ENCODE measurements around the gene C5AR1.

The C5AR1 gene

GRCh38 chr19:47356900-47357299 lies 47.2 kb downstream of the C5AR1 start:
- Histone ChIP-seq H3K27ac (replicated peaks) (no peak overlapping the region), H3K27me3 (ENCODE audit: insufficient read depth, poor library complexity, severe bottlenecking) (no peaks in the 10 kb centered on the region), H3K4me3 (replicated peaks; ENCODE audit: insufficient read depth, low read length) (no peak overlapping the region)
- DNase-seq (ENCODE audit: low read depth in 1 of 2, low spot score in 1 of 2) = no peak
- TF ChIP-seq, protein P1, sequence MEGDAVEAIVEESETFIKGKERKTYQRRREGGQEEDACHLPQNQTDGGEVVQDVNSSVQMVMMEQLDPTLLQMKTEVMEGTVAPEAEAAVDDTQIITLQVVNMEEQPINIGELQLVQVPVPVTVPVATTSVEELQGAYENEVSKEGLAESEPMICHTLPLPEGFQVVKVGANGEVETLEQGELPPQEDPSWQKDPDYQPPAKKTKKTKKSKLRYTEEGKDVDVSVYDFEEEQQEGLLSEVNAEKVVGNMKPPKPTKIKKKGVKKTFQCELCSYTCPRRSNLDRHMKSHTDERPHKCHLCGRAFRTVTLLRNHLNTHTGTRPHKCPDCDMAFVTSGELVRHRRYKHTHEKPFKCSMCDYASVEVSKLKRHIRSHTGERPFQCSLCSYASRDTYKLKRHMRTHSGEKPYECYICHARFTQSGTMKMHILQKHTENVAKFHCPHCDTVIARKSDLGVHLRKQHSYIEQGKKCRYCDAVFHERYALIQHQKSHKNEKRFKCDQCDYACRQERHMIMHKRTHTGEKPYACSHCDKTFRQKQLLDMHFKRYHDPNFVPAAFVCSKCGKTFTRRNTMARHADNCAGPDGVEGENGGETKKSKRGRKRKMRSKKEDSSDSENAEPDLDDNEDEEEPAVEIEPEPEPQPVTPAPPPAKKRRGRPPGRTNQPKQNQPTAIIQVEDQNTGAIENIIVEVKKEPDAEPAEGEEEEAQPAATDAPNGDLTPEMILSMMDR (IDR thresholded peaks at IDR 0.05; ENCODE audit: insufficient read depth, low read length) = no peak
- no peak for TF ChIP-seq POLR2AphosphoS5 (IDR thresholded peaks at IDR 0.05; ENCODE audit: low read depth)
- no peak for TF ChIP-seq GABPA (IDR thresholded peaks at IDR 0.05; ENCODE audit: low read depth)

GRCh38 chr19:47357788-47358680 lies 48.4 kb downstream of the C5AR1 start:
- no peaks in the 10 kb centered on the region for H3K27me3 ChIP-seq (ENCODE audit: insufficient read depth, poor library complexity, severe bottlenecking)
- no peak overlapping the region for H3K27ac ChIP-seq (replicated peaks)
- no peak for DNase-seq (ENCODE audit: low read depth in 1 of 2, low spot score in 1 of 2)
- TF ChIP-seq POLR2AphosphoS5 (IDR thresholded peaks at IDR 0.05; ENCODE audit: low read depth) (no peak), SPI1 (IDR thresholded peaks at IDR 0.05; ENCODE audit: borderline replicate concordance, low read depth) (no peak)
- TF ChIP-seq, protein P1 (IDR thresholded peaks at IDR 0.05; ENCODE audit: insufficient read depth, low read length) = no peak
- H3K4me3 ChIP-seq (replicated peaks; ENCODE audit: insufficient read depth, low read length) = no peak overlapping the region

- no peak overlapping the region for H3K27ac ChIP-seq (replicated peaks)
- H3K27me3 ChIP-seq (ENCODE audit: insufficient read depth, poor library complexity, severe bottlenecking) = no peaks in the 10 kb centered on the region
- H3K4me3 ChIP-seq (replicated peaks; ENCODE audit: insufficient read depth, low read length) = no peak overlapping the region
- no peak for TF ChIP-seq SPI1 (IDR thresholded peaks at IDR 0.05; ENCODE audit: borderline replicate concordance, low read depth)
- TF ChIP-seq REST (IDR thresholded peaks at IDR 0.05; ENCODE audit: insufficient replicate concordance, low read depth) = no peak
- no peak for TF ChIP-seq GABPA (IDR thresholded peaks at IDR 0.05; ENCODE audit: low read depth)
- TF ChIP-seq POLR2AphosphoS5 (IDR thresholded peaks at IDR 0.05; ENCODE audit: low read depth) = no peak
- TF ChIP-seq, protein P1 (IDR thresholded peaks at IDR 0.05; ENCODE audit: insufficient read depth, low read length) = no peak
- no peak for DNase-seq (ENCODE audit: low read depth in 1 of 2, low spot score in 1 of 2)
These were observed 49.3 kb downstream of the C5AR1 start for GRCh38 chr19:47358936-47359335.

- H3K4me3 ChIP-seq (replicated peaks; ENCODE audit: insufficient read depth, low read length) = no peak overlapping the region
- H3K27ac ChIP-seq (replicated peaks) = no peak overlapping the region
- H3K27me3 ChIP-seq (ENCODE audit: insufficient read depth, poor library complexity, severe bottlenecking) = no peaks in the 10 kb centered on the region
- TF ChIP-seq REST (IDR thresholded peaks at IDR 0.05; ENCODE audit: insufficient replicate concordance, low read depth) (no peak), GABPA (IDR thresholded peaks at IDR 0.05; ENCODE audit: low read depth) (no peak), POLR2AphosphoS5 (IDR thresholded peaks at IDR 0.05; ENCODE audit: low read depth) (no peak), SPI1 (IDR thresholded peaks at IDR 0.05; ENCODE audit: borderline replicate concordance, low read depth) (no peak)
- TF ChIP-seq, protein P1 (IDR thresholded peaks at IDR 0.05; ENCODE audit: insufficient read depth, low read length) = no peak
- DNase-seq (ENCODE audit: low read depth in 1 of 2, low spot score in 1 of 2) = no peak
These were observed 52.7 kb downstream of the C5AR1 start for GRCh38 chr19:47362321-47362720.
